BJ (cell line): ENCODE data around the gene CEACAM7. TPM values are rescaled to one million over a fixed set of nuclear protein-coding genes. Genes with fewer than 3 reads are reported as not detected.

ENCODE experiments used
- CTCF ChIA-PET: fragments of 350-600 bp; formaldehyde crosslinking; extraction: SDS; loops from one replicate; lab custom pipeline; 2021; ENCODE audit warnings: antibody characterized with exemption, inconsistent platforms; lab: Yijun Ruan, JAX
- POLR2A ChIA-PET: fragments of 300-600 bp; sonication (Branson Sonifier 250); formaldehyde crosslinking; extraction: SDS; loops from one replicate; lab custom pipeline; 2021; ENCODE audit warnings: antibody characterized with exemption; lab: Charles Lee
- DNase-seq: peaks from one replicate; pipeline ENCODE4 v3.0.0-alpha.2; 2011; ENCODE audit warnings: low read depth
- H3K27me3 ChIP-seq: 2 replicates; pipeline ENCODE4 v1.6.0; 2011; ENCODE audit warnings: low read length; ENCODE audit not compliant: control insufficient read depth, insufficient read depth
- H3K36me3 ChIP-seq: 2 replicates; pipeline ENCODE4 v1.5.1; 2011; ENCODE audit warnings: low read length; ENCODE audit not compliant: control insufficient read depth, insufficient read depth
- H3K4me3 ChIP-seq: 2 replicates; pipeline ENCODE4 v1.5.1; 2011; ENCODE audit warnings: low read depth, mild to moderate bottlenecking, control low read depth, low read length
- polyA plus RNA-seq: library from polyadenylated mRNA; depleted of rRNA; stranded (reverse); fragments of >200 nt; gene quantifications from 2 replicates; pipeline ENCODE4 v1.2.3, GENCODE V29; 2011
- TF ChIP-seq, protein P1 (sequence below): IDR thresholded peaks from 2 replicates; pipeline ENCODE4 v1.5.1; 2011; ENCODE audit warnings: low read depth, mild to moderate bottlenecking, control low read depth, inconsistent platforms, low read length, moderate library complexity; ENCODE audit not compliant: insufficient read depth

CEACAM7 gene
- polyA plus RNA-seq, 1 experiment, result not detected

DNA sequence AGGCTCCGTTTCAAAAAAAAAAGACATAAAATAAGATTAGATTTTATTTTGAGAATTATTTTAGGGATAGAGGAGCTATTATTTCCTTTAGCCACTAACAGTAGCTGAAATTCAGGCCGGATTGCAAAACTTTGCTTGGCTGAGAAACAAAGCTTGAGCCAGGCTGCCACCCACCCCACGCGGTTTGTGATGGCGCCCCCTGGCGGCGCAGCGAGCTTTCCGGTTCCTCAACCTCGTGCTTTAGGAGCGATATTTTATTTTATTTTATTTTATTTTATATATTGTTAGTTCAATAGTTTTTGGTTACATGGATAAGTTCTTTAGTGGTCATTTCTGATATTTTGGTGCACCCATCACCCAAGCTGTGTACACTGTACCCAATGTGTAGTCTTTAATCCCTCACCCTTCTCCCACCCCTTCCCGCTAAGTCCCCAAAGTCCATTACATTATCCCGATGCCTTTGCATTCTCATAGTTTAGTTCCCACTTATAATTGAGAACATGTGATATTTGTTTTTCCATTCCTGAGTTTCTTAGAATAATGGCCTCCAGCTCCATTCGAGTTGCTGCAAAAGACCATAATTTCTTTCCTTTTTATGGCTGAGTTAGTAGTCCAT, 41.4 kb downstream of the CEACAM7 start:
- Histone ChIP-seq H3K4me3 (no peak overlapping the region), H3K27me3 (no peaks in the 10 kb centered on the region; the same call in 1 of the 2 replicates), H3K36me3 (no peaks in the 10 kb centered on the region)
- POLR2A ChIA-PET, result no interaction called here
- DNase-seq, result no peak
- CTCF ChIA-PET, result interaction anchor here (0.7 to 2.5 kb wide), 3 partner anchors 10 to 62 kb away, joined by 3 to 15 read pairs (median 3); no protein-coding TSS in a partner anchor
- TF ChIP-seq, protein P1, sequence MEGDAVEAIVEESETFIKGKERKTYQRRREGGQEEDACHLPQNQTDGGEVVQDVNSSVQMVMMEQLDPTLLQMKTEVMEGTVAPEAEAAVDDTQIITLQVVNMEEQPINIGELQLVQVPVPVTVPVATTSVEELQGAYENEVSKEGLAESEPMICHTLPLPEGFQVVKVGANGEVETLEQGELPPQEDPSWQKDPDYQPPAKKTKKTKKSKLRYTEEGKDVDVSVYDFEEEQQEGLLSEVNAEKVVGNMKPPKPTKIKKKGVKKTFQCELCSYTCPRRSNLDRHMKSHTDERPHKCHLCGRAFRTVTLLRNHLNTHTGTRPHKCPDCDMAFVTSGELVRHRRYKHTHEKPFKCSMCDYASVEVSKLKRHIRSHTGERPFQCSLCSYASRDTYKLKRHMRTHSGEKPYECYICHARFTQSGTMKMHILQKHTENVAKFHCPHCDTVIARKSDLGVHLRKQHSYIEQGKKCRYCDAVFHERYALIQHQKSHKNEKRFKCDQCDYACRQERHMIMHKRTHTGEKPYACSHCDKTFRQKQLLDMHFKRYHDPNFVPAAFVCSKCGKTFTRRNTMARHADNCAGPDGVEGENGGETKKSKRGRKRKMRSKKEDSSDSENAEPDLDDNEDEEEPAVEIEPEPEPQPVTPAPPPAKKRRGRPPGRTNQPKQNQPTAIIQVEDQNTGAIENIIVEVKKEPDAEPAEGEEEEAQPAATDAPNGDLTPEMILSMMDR, result peak; percentile 38

DNA sequence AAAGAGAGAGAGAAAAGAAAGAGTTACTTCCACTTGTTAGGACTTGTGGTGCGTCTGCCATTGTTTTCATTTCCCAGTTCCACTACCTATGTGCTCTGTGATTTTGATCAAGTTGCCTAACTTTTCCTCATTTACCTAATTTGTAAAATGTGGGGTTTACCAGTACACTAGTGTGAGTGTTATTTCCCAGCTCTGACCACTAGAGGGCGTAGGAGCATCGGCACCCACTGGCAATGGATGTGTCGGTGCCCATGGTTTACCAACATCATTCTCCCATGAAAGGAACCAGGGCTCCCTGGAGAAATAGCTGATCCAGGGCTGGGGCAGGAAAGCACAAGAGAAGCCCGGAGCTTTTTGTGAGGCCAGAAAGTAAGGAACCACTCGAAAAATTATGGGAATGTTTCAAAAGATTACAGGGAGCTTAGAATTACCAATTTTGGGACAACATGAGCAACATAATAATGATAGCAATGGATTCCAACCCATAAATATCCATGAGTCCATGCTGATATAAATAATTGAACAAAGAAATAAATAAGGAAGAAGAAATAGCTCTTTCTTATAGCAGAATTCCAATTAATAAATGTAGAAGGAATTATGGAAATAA, 46.1 kb downstream of the CEACAM7 start:
- TF ChIP-seq, protein P1, result peak; percentile 89
- no peaks in the 10 kb centered on the region for H3K36me3 ChIP-seq
- DNase-seq, result no peak
- POLR2A ChIA-PET, result no interaction called here
- no peaks in the 10 kb centered on the region for H3K27me3 ChIP-seq
- no peak overlapping the region for H3K4me3 ChIP-seq
- CTCF ChIA-PET, result interaction anchor here (0.7 to 2.5 kb wide), 23 partner anchors 8 to 575 kb away, joined by 3 to 26 read pairs (median 4); no protein-coding TSS in a partner anchor

DNA sequence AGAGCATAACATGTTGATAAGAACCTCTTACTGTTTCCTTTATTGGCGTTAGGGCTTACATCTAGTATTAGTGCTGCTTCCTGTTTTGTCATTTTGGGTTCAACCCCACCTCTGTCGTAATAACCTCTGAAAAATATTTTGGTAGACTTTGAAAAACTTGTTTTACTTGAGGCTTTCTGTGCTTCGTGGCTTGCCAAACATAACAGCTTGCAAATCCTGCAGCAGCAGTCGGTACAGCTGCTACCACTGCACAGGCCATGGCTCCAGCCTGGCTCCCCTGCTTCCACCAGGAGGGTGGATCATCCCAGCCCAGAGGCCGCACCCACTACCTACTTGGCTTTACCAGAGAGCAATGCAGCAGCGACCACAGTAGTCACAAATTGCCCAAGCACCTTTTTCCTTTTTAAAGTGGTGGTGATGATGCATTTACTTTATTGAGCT, 49.4 kb downstream of the CEACAM7 start:
- CTCF ChIA-PET, result interaction anchor here (3.8 kb wide), 1 partner anchor 9 kb away, joined by 15 read pairs; no protein-coding TSS in a partner anchor
- no peaks in the 10 kb centered on the region for H3K36me3 ChIP-seq

DNA sequence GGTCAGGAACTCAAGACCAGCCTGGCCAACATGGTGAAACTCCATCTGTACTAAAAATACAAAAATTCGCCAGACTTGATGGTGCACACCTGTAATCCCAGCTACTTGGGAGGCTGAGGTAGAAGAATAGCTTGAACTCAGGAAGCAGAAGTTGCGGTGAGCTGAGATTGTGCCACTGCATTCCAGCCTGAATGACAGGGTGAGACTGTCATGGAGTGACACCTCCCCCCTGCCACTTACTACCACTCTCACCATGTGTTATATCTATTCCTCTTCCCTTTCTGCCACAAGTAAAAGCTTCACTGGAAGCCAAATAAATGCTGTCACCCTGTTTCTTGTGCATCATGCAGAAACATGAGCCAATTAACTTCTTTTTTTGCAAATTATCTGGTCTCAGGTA, 50.6 kb downstream of the CEACAM7 start:
- POLR2A ChIA-PET, result no interaction called here
- CTCF ChIA-PET, result interaction anchor here (0.8 to 3.8 kb wide), 3 partner anchors 10 to 116 kb away, joined by 3 to 15 read pairs (median 4); no protein-coding TSS in a partner anchor
- Histone ChIP-seq H3K27me3 (no peaks in the 10 kb centered on the region), H3K4me3 (no peak overlapping the region), H3K36me3 (no peaks in the 10 kb centered on the region)
- no peak for DNase-seq
- TF ChIP-seq, protein P1, result no peak

More for the DNA sequence above, 49.4 kb downstream of the CEACAM7 start:
- Histone ChIP-seq H3K4me3 (no peak overlapping the region), H3K27me3 (no peaks in the 10 kb centered on the region)
- TF ChIP-seq, protein P1, result no peak
- POLR2A ChIA-PET, result no interaction called here
- no peak for DNase-seq

DNA sequence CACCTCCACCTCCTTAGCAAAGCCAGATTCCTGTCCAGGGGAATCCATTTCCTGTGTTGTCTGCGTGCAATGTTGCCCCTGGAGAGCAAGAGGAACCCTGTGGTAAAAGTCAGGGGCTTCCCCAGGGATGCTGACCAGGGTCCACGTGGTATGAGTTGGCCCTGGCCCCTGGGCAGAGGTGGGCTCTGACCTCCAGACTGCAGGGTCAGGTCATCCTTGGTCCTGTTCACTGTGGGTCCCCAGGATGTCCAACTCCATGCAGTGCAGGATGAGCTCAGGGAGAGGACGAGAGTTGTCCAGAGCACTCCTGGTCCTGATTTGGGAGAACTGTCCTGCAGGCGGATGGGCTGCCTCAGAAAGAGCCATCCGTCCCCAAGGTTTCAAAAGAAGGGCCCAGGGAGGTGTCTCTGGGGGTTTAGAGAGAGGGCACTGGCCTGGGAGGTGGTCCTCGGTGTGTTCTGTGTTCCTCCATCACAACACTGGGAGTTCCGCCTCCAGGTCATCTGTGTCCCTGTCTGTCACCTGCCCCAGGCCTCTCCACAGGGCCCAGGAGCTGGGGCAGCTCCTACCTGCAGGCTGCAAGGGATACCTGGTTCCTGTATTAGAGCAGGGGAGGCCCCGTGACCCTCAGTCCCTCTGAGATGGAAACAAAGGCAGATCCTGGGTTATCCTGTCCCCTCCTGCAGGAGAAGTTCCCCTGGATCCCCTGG, 59.9 kb downstream of the CEACAM7 start:
- Histone ChIP-seq H3K36me3 (no peaks in the 10 kb centered on the region), H3K27me3 (peaks cover 1% of the 10 kb centered on the region; the same call in 1 of the 2 replicates), H3K4me3 (no peak overlapping the region)
- DNase-seq, result no peak
- TF ChIP-seq, protein P1, result no peak
- ChIA-PET CTCF (interaction anchor here (1.1 kb wide), 1 partner anchor 13 kb away, joined by 3 read pairs; no protein-coding TSS in a partner anchor), POLR2A (no interaction called here)
